Coronary artery (tissue), 2 donors: ENCODE data around the gene INCENP.

Source experiments
- DNase-seq: peaks from one replicate; pipeline ENCODE4 v3.0.0-alpha.2; 2017; ENCODE audit warnings: low spot score
- H3K27ac ChIP-seq, 2 donors: fragments of 200-600 bp; sonication (generic); one replicate each; pipeline ENCODE4 v1.5.1; 2016 to 2019
- H3K4me3 ChIP-seq: fragments of 200-600 bp; sonication (generic); 2 replicates; pipeline ENCODE4 v1.5.1; 2016; ENCODE audit warnings: mild to moderate bottlenecking, moderate library complexity
- TF ChIP-seq, protein P1 (sequence below): fragments of 200-600 bp; sonication (generic); IDR thresholded peaks from one replicate; pipeline ENCODE4 v1.5.1; 2019; ENCODE audit warnings: antibody characterized with exemption

The INCENP gene

DNA sequence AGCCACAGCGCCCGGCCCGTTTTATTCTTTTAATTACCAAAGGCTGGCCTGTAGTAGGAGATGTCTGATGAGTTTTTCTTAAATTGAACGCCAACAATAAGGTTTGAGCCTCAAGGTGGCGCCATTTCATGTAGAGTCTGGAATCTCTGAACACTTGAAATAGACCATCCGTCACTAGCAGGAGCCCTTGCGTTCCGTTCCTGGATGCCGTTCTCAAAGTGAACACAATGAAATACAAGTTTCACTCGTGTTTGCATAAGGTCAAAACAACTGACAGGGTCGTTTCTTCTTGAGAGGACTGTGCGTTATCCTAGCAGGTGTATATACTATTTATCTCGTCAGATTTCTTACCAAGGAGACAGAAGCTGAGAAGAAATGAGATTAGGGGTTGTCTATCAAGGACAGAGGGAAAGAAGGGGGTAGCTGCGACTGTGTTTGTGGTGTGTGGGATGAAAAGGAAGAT is 47.5 kb downstream of the INCENP start:
- H3K4me3 ChIP-seq = peak overlapping the region; percentile 1
- no peak overlapping the region for H3K27ac ChIP-seq
- TF ChIP-seq, protein P1, sequence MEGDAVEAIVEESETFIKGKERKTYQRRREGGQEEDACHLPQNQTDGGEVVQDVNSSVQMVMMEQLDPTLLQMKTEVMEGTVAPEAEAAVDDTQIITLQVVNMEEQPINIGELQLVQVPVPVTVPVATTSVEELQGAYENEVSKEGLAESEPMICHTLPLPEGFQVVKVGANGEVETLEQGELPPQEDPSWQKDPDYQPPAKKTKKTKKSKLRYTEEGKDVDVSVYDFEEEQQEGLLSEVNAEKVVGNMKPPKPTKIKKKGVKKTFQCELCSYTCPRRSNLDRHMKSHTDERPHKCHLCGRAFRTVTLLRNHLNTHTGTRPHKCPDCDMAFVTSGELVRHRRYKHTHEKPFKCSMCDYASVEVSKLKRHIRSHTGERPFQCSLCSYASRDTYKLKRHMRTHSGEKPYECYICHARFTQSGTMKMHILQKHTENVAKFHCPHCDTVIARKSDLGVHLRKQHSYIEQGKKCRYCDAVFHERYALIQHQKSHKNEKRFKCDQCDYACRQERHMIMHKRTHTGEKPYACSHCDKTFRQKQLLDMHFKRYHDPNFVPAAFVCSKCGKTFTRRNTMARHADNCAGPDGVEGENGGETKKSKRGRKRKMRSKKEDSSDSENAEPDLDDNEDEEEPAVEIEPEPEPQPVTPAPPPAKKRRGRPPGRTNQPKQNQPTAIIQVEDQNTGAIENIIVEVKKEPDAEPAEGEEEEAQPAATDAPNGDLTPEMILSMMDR = no peak
- DNase-seq = no peak

DNA sequence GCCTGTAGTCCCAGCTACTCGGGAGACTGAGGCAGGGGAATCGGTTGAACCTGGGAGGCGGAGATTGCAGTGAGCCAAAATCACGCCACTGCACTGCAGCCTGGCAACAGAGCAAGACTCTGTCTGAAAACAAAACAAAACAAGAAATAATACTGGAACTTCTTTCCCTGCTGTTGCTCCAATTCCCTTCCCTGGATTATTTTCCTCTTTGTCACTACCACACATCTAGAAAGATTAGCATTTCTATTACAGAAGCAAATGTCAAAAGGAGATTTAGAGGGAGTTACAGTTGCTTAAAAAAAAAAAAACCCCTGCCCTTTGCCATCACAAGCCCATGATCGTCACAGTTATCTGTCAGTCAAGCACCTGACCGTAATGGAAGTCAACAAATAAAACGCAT is 48.5 kb downstream of the INCENP start:
- DNase-seq = no peak
- H3K27ac ChIP-seq = no peak overlapping the region
- TF ChIP-seq, protein P1 = no peak

DNA sequence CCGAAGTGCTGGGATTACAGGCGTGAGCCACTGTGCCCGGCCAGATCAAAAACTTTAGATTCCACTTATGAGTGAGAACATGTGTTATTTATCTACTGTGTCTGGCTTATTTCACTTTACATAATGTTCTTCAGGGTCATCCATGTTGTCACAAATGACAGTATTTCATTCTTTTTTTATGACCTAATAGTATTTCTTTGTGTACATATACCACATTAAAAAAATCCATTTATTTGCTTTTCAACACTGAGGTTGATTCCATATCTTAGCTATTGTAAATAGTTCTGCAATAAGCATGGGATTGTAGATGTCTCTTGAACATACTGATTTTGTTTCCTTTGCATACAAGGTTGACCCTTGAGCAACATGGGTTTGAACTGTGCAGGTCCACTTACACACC is 53.0 kb downstream of the INCENP start:
- TF ChIP-seq, protein P1 = no peak
- no peak overlapping the region for H3K4me3 ChIP-seq
- no peak overlapping the region for H3K27ac ChIP-seq
- no peak for DNase-seq

More for the DNA sequence above, 48.5 kb downstream of the INCENP start:
- H3K4me3 ChIP-seq = no peak overlapping the region

DNA sequence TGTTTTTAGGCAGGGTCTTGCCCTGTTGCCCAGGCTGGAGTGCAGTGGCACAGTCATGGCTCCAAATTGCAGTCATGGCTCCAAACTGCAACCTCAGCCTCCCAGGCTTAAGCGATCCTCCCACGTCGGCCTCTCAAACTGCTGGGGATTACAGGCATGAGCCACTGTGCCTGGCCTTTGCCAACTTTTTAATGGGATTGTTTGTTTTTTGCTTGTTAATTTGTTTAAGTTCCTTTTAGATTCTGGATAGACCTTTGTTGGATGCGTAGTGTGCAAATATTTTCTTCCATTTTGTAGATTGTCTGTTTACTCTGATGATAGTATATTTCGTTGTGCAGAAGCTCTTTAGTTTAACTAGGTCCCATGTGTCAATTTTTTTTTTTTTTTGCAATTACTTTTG is 56.2 kb downstream of the INCENP start:
- DNase-seq = no peak
- no peak overlapping the region for H3K4me3 ChIP-seq
- no peak overlapping the region for H3K27ac ChIP-seq
- TF ChIP-seq, protein P1 = no peak

DNA sequence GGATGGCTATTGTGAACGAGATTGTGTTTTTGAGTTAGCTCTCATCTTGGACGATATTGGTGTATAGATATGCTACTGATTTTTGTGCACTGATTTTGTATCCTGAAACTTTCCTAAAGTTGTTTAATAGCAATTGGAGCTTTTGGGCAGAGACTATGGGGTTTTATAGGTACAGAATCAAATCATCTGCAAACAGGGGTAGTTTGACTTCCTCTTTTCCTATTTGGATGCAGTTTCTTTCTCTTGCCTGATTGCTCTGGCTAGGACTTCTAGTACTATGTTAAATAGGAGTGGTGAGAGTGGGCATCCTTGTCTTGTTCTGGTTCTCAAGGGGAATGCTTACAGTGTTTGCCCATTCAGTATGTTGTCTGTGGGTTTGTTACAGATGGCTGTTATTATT is 57.3 kb downstream of the INCENP start:
- TF ChIP-seq, protein P1 = no peak
- no peak for DNase-seq
- H3K4me3 ChIP-seq = no peak overlapping the region
- no peak overlapping the region for H3K27ac ChIP-seq

DNA sequence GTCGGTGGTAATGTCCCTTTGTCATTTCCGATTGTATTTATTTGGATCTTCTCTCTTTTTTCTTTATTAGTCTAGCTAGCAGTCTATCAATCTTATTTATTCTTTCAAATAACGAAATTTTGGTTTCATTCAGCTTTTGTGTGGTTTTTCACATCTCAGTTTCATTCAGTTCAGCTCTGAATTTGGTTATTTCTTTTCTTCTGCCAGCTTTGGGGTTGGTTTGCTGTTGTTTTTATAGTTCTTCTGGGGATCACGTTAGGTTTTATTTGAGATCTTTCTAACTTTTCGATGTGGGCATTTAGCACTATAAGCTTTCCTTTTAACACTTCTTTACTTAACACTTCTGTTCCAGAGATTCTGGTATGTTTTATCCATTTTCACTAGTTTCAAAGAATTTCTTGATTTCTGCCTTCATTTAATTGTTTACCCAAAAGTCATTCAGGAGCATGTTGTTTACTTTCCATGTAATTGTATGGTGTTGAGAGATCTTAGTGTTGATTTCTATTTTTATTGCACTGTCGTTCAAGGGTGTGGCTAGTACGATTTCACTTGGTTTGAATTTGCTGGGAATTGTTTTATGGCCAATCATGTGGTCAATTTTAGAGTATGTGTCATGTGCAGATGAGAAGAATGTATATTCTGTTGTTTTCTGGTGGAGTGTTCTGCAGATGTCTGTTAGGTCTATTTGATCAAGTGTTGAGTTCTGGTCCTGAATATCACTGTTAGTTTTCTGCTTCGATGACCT is 58.5 kb downstream of the INCENP start:
- no peak for DNase-seq
- no peak overlapping the region for H3K27ac ChIP-seq
- H3K4me3 ChIP-seq = no peak overlapping the region
- TF ChIP-seq, protein P1 = no peak

DNA sequence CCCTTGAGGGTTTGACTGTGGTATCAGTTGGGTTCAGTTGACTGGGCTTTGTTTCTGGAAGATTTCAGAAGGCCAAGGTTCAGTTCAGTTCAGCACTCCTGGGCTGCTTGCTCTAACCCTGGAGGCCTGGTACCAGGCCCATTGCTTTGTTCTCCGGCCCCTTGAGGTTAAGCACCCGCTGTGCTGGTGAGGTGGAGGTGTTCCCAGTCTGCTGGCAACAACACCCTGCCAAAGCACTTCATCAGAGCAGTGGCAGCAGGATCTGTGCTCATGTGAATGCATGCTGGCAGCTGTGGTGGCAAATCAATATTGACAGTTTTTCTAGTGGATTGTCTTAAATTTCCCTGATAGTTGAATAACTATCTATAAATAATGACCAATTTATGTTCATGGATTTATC is 62.4 kb downstream of the INCENP start:
- no peak for DNase-seq
- TF ChIP-seq, protein P1 = no peak

More for the DNA sequence above, 62.4 kb downstream of the INCENP start:
- H3K4me3 ChIP-seq = no peak overlapping the region
- H3K27ac ChIP-seq = no peak overlapping the region
